GM04504 (cell line): ENCODE results near the gene PLK3.
"Not testable (repeated sequence)": the region's sequence is repeated elsewhere in the genome, so short reads cannot be mapped to it uniquely, and the experiment has no call there.

Source experiments
- DNase-seq: peaks from one replicate; pipeline ENCODE4 v3.0.0-alpha.2; 2012; ENCODE audit warnings: low read depth

The PLK3 gene

DNA sequence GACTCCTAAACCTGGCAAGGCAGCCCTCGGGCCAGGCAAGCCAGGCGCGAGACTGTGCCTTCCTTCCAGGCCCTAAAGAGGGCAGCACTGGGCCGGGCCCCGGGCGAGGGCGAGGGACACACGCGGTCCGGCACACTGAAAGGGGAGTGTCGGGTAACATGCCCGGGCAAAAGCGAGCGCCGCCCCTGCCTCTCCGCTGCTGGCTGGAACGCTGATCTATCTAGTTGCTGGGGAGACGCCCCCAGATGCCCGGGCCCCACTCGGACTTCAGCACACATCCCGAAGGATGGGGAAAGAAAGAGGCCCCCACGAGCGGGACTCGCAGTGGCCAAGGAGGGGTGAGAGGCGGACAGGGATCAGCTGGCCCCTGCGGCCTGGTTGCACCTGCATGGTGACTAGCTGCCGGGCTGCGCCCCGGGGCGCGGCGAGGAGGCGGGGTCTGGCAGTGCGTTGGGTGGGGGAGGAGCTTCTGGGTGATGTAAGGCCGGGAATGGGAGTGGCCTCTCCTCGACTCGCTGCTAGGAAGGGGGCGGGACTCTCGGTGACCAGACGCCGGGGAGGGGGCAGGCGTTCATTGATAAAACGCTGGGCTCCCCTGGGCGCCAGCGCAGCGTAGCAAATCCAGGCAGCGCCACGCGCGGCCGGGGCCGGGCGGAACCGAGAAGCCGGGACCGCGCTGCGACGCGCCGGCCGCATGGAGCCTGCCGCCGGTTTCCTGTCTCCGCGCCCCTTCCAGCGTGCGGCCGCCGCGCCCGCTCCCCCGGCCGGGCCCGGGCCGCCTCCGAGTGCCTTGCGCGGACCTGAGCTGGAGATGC is at the start of gene PLK3:
PLK3 (plus strand) TSS at position 608 of the 815 bp plus-strand sequence; CDS start at position 695, 87 bp downstream.
- DNase-seq: peak; percentile 97

DNA sequence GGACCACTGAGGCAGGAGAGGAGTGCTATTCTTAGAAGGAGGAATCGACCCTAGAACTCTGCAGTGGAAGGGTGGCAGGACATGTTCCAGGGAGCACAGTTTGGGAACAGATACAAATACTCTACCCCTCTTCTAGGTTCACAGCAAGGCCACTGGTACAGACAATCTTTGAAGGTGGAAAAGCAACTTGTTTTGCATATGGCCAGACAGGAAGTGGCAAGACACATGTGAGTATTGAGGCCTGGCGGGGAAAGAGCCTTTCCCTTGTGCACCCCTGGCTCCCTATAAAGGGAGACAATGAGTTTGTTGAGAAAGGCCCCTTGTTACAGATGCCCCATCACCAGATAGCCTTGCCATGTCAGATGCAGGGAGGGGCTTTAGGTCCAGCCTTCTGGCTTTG is 42.8 kb upstream of the PLK3 start:
- DNase-seq: no peak

DNA sequence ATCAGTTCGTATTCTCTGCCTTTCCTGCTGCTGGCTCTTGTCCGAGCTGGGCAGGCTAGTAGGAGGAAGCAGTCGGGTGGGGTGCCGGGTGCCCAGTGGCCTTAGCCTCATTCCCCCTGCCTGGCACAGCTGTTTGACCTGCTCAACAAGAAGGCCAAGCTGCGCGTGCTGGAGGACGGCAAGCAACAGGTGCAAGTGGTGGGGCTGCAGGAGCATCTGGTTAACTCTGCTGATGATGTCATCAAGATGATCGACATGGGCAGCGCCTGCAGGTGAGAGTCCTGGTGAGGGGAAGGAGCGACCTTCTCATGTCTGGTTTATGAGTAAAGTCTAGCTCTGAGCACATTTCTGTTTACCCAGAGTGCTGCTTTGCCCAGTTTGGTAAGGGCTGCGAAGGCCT is 41.1 kb upstream of the PLK3 start:
- DNase-seq: no peak

DNA sequence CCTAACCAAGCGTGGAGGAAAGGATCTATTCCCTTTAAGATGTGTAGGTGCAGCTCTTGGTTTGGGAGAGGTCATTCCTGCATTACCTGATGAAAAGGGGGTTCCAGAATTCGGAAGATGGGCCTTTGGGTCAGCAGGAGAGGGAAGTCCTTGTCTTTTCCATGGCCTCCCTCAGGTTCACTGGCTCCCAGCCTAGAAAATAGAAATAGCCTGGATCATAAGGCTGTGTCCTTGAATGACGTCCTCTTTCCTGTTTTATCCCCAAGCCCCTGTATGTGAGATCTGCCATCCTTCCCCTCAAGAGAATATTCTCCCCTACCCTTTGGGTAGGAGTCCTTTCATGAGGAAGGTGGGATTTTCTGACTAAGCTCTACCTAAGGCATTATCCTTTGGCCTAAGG is 39.3 kb upstream of the PLK3 start:
- DNase-seq: no peak

GRCh38 chr1:44766421-44766820 is 33.8 kb upstream of the PLK3 start:
- DNase-seq: not testable (repeated sequence)

DNA sequence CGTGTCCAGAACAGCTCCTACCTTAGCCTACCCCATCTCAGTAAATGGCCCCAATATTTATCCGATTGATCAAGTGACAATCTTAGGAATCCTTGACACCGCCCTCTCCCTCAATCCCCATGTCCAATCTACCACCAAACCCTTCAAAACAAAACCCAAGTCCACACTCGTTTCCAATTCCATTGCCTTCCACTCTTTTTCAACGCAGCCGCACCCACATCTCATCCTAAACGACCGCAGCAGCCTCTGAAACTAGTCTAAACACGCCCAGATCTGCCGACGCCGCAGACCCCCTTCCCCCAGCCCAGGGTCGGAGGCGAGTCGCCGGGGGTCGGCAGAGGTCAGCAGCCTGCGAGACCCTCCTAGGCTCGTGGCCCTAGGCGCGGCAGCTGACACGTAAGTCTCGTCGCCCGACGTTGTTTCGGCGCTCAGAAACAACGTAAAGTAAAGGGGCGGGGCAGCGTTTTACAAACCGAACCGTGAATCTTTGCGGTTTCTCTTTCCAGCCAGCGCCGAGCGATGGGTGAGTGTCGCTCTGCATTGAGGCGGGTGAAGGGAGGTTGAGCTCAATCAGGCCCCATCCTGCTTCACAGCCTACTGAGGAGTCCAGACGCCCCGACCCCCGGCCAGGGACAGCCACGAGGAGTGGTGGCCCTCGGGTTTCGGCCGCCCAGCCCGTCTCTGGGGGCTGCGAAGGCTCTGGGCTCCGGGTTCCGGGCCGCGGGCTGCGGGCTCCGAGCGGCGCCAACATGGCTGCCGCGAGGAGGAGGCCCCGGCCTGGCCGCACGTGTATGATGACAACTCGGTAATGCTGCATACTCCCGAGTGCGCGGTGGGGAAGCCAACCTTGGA is 24.9 kb upstream of the PLK3 start, which contains the start of gene RPS8:
RPS8 (plus strand) TSS at position 463 of the 852 bp plus-strand sequence; CDS start at position 520, 57 bp downstream.
- DNase-seq: peak; percentile 89

- no peak for DNase-seq
These were observed 24.0 kb upstream of the PLK3 start for GRCh38 chr1:44775930-44776729.

GRCh38 chr1:44776730-44777068 is 23.5 kb upstream of the PLK3 start:
- no peak for DNase-seq

- no peak for DNase-seq
These were observed 22.6 kb upstream of the PLK3 start for GRCh38 chr1:44777547-44777946.

GRCh38 chr1:44777969-44778635 is 22.1 kb upstream of the PLK3 start:
- no peak for DNase-seq

GRCh38 chr1:44778705-44779576 is 21.2 kb upstream of the PLK3 start:
- DNase-seq: no peak

GRCh38 chr1:44780583-44781121 is 19.5 kb upstream of the PLK3 start:
- DNase-seq: no peak

GRCh38 chr1:44783697-44784093 is 16.5 kb upstream of the PLK3 start:
- no peak for DNase-seq

DNA sequence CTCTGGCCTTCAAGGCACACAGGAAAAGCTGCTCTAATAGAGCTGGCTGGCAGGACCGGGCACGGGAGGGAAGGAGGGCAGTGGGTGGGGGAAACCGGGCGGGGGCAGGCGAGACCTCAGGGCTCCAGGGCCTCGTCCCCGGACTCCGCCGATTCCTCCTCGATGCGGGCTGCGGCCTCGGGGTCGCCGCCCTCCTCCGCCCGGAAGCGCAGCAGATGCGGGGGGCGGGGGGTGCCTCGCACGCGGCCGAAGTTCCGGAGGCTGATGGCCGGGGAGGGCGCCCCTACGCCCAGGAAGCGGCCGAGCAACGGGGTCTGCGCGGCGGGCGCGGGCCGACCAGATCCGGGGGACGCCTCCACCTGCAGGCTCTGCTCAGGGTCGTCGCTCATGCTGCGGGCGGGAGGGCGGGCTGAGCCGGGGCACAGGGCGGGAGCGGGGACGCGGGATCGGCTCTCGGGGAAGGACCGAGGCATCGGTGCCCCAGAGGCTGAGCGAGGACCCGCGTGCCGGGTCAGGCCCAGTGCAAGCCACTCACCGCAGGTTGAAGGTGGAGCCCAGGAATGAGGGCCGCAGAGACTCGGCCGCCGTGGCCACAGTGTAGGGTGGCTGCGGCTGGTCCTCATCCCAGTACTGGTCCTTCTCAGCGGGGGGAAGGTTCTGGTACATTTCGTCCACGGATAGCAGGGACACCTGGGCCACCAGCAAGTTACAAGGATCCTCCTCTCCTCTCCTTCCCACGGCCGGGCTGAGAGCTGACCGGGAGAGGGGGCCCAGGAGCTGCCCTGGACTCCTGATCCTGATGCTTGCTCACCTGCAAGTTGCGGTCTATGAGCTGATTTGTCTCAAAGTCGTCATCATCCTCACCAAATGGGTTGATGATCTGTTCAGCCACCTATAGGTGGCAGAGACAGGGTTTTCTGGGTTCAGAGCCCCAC is 15.8 kb upstream of the PLK3 start:
- DNase-seq: no peak

DNA sequence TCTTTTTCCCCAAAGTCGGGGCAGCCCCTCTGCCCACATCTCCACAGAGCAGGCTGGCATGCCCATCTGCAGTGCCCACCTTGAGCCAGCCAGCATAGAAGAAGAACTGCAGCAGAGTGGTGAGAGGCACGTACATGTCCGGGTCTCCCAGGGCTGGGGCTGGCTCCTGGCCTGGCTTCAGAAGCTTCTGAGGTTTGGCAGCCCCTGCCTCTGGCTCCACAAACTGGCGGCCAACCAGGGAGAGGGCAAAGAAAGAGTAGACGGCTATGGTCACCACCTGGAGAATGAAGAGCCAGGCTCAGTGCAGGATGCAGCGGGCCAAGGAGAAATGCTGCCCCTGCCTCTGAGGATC is 15.2 kb upstream of the PLK3 start:
- DNase-seq: no peak

DNA sequence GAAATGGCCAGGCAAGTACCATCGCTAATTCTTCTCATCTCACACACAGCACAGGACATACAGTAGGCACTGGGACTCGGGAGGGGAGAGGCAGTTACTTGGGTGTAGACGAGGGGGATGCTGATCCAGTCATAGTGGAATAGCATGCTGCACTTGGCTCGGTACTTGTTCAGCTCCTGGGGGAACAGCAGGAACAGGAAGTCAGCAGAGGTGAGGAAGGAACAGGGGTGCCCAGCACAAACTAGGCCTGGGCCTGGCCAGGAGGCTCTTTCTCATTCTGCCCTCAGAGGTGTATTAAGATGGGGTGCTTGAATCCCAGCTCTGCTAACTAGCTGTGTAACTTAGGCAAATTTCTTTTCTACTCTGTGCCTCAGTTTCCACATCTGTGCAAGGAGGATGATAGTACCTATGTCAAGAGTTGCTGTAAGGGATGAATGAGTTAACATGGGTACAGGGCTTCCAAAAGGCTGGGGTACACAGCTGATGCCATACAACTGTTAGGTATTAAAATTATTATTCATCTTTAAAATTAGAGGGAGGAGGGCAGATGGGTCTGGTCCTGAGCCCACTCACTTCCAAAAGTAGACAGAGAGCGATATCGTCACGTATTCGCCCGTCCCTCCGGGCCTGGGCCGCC is 14.6 kb upstream of the PLK3 start:
- DNase-seq: no peak

DNA sequence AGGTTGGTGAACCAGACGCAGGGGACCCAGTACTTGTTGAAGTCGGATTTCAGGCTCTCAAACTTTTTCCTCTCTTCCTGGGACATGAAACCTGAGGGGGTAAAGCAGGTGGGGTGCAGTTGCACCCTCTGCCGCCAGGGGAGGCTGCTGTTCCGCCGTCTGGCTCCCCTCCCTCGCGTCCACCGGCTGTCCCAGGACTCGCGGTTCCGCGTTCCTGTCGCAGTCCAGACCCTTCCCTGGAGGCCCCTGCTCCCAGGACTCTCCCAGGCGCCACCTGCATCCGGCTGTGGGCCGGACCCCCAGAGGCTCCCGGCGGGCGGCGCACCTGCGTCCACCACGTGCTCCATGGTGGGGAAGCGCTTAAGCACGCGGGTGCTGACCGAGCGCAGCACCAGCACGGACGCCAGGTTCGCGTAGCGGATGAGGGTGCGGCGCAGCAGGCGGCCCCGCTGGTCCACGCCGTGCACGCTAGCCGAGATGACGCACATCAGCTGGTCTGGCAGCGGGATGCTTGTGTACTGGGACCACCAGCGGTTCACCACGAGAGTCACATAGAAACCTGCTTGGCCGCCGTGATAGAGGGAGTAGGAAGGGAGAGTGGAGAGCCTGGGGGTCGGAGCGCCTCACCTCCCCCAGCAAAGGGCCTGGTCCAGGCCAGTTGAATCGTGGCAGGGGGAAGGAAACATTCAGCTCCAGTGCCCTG is 13.9 kb upstream of the PLK3 start:
- DNase-seq: no peak

GRCh38 chr1:44786841-44787426 is 13.2 kb upstream of the PLK3 start:
- DNase-seq: no peak
